T-helper 1 cell treated with Interleukin-12 subunit alpha and Interleukin-12 subunit beta and Interleukin-4 antibody, amounts not matched to agents 30 ng/mL and 1 ng/mL, for 36 hours (primary cell): ENCODE results near the gene KLF17. TPM values are rescaled to one million over a fixed set of nuclear protein-coding genes. Genes with fewer than 3 reads are reported as not detected.

Experiments used
- intact Hi-C: fragments of 100-400 bp; cut with micrococcal nuclease; formaldehyde crosslinking; loops from one replicate; pipeline ENCODE4 v1.15.1; 2024
- total RNA-seq: library from RNA; stranded (reverse); gene quantifications from 2 replicates; pipeline ENCODE4 v1.2.3, GENCODE V29; 2022

The KLF17 gene
- total RNA-seq, 1 donor from 2014 or later: not detected

- intact Hi-C loops: no loop called here
Measured at GRCh38 chr1:44151332-44151731, 32.7 kb downstream of the KLF17 start.

GRCh38 chr1:44151808-44152207, 33.2 kb downstream of the KLF17 start:
- intact Hi-C loops: no loop called here

GRCh38 chr1:44152692-44153091, 34.1 kb downstream of the KLF17 start:
- intact Hi-C loops: no loop called here

GRCh38 chr1:44154049-44154448, 35.4 kb downstream of the KLF17 start:
- intact Hi-C loops: no loop called here

GRCh38 chr1:44157903-44158302, 39.3 kb downstream of the KLF17 start:
- intact Hi-C loops: no loop called here

GRCh38 chr1:44158871-44159270, 40.2 kb downstream of the KLF17 start:
- intact Hi-C loops: no loop called here

GRCh38 chr1:44161546-44161945, 42.9 kb downstream of the KLF17 start:
- intact Hi-C loops: no loop called here

- intact Hi-C loops: no loop called here
Measured at GRCh38 chr1:44168520-44169098, 50.0 kb downstream of the KLF17 start.

GRCh38 chr1:44170281-44170823, 51.7 kb downstream of the KLF17 start:
- intact Hi-C loops: no loop called here

- intact Hi-C loops: no loop called here
Measured at GRCh38 chr1:44174630-44175029, 56.0 kb downstream of the KLF17 start.

Other genes starting within 250 kb of the KLF17 start
- 0.32 and 0.85 TPM in 2 replicates for gene ARTN, start 185.0 kb upstream of the KLF17 start, total RNA-seq
- gene IPO13, start 171.9 kb upstream of the KLF17 start, total RNA-seq: 31.4 and 32.2 TPM in 2 replicates
- 40.4 and 41.2 TPM in 2 replicates for gene DPH2, start 148.8 kb upstream of the KLF17 start, total RNA-seq
- gene ATP6V0B, start 143.9 kb upstream of the KLF17 start, total RNA-seq: 160 and 163 TPM in 2 replicates
- gene B4GALT2, start 139.6 kb upstream of the KLF17 start, total RNA-seq: 14.9 and 16.1 TPM in 2 replicates
- 1.8 and 1.9 TPM in 2 replicates for gene CCDC24, start 127.2 kb upstream of the KLF17 start, total RNA-seq
- 4.0 and 4.9 TPM in 2 replicates for gene SLC6A9, start 87.4 kb upstream of the KLF17 start, total RNA-seq
- not detected in 2 replicates for gene KLF18, start 22.8 kb downstream of the KLF17 start, total RNA-seq
- 52.4 and 53.6 TPM in 2 replicates for gene DMAP1, start 94.7 kb downstream of the KLF17 start, total RNA-seq
- gene ERI3, start 236.4 kb downstream of the KLF17 start, total RNA-seq: 30.9 and 32.9 TPM in 2 replicates